ENCODE results near the gene PTPN2.
"Not testable (repeated sequence)": the region's sequence is repeated elsewhere in the genome, so short reads cannot be mapped to it uniquely, and the experiment has no call there.

The PTPN2 gene

DNA sequence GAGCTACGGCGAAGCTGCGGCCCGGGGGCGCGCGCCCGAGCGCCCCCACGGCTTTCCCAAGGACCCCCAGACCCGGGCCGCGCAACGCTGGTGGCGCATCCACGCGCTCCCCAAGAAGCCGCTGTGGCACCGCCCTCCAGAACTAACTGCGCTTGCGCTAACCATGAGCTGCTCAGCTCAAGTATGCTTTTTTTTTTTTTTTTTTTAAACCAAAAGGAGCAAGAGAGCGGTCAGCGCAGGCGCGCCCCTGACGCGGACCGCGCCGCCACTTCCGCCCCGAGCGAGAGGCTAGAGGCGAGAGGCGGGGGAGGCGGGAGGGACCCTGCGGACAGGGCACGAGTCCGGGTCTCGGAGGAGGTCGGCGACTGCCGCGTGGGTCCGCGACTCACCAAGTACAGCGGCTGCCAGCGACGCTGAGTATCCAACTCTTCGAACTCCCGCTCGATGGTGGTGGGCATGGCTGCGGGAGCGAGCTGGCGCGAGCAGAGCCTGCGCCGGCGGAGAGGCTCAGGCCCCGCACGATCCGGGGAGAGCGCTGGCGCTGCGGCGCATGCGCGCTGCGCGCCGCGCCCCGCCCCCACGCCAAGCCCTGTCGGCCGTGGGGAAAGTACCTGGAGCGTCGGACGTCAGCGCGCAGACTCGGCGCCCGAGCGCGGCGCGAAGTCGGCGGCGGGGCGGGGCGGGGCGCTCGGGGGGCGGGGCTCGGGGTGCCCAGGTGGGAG is at the start of gene PTPN2:
Gene PTPN2 (minus strand): TSS at position 554 of the 722 bp plus-strand sequence. CDS start 96 bp downstream, at position 458.
- intact Hi-C loops (cut with DNase I): loop anchor here (2.0 to 5.0 kb wide), 2 partner anchors 65 to 182 kb away; partner anchors contain the start of genes CEP76, PSMG2 and SEH1L
- peak; percentile 81 to 98 (median 92) for DNase-seq

DNA sequence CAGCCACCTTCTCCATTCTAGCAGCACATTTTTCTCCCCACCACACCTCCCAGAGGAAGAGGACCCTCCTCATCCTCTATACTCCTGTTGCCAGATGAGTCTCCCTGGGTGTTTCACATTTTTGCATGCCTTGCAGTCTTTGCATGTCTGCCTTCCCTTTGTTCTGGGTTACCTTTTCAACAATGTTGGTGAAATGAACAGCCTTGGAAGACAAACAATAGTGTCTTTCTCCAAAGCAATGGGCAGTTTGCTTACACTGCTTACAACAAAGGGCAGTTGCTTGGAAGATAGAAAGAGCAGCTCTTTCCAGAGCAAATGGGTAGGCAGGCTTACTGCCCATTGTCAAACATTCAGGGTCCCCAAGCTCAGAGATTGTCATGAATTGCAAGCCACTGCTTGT is 49.3 kb upstream of the PTPN2 start:
- no peak for DNase-seq
- intact Hi-C loops (cut with DNase I): no loop called here

DNA sequence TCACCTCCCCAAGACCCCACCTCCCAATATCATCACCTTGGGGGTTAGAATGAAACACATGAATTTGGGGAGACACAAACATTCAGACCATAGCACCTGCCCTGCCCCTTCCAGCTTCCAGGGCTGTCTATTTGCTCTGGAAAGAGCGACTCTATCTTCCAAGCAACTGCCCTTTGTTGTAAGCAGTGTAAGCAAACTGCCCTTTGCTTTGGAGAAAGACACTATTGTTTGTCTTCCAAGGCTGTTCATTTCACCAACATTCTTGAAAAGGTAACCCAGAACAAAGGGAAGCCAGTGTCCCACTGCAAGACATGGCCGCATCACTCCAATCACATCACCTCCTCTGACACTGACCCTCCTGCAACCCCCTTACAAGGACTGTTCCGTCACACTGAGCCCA is 46.9 kb upstream of the PTPN2 start:
- intact Hi-C loops (cut with DNase I): no loop called here

DNA sequence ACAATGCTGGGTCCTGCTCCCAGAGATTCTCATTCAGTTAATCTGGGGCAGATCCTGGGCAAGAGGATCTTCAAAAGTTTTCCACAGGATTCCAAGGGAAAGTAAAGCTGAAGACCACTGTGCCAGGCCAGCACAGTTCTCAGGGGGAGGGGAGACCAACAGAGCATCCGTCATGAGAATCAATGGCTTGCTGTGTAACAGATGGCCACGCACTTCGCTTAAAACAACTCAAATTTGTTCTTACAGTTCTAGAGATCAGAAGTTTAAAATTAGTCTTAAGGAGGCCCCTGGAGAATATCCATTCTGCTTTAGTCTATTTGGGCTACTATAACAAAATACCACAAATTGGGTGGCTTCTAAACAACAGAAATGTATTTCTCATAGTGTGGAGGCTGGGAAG is 46.3 kb upstream of the PTPN2 start:
- no peak for DNase-seq
- intact Hi-C loops (cut with DNase I): no loop called here

More for the DNA sequence above, 46.9 kb upstream of the PTPN2 start:
- DNase-seq: no peak

DNA sequence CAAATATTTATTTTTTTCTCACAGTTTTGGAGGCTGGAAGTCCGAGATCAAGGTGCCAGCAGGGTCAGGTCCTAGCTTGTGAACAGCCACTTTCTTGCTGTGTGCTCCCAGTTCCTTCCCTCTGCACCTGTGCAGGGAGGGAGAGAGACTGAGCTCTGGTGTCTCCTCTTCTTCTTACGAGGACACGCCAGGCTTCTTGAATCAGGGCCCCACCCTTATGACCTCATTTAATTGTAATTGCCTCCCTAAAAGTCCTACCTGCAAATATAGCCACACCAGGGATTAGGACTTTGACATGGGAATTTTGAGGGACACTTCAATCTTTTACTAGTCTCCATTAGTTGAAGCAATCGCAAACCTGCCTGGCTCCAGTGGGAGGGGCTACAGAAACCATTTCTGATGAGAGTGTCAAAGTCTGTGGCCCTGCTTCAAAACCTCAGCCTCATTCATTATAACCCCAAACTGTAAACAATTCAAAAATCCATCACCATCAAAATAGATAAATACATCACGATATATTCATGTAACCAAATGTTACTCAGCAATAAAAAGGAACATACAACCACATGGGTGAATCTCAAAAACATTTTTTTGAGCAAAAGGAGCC is 45.5 kb upstream of the PTPN2 start:
- intact Hi-C loops (cut with DNase I): no loop called here

DNA sequence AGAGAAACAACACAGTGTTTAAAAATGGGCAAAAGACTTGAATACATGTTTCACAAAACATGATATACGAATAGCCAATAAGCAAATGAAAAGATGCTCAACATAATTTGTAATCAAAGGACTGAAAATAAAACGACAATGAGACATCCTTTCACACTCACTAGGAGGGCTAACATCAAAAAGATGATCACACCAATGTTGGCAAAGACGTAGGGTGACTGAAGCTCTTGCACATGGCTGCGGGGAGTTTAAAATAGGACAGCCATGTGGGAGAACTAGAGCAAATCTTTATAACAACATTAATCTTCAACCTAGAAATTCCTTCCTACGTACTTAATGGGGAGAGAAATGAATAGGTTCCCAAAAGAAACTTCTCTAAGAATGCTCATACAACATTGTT is 44.6 kb upstream of the PTPN2 start:
- DNase-seq: no peak
- intact Hi-C loops (cut with DNase I): no loop called here

More for the DNA sequence above, 45.5 kb upstream of the PTPN2 start:
- no peak for DNase-seq

DNA sequence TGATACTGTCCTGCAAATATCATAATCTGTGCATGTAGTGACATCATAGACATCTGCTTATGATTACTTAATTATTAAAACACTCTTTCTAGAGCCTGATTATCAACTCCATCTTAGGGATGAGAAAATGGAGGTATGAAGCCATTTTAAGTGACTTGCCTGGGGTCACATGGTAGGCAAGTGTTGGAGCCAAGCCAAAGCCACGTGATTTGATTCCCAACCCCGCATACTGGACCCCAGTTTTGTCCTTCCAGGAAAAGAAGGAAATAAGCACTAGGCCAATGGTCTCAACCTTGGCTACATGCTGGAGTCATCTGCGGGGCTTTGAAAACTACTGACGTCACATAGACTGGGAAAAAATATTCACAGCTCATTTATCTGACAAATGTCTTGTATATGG is 44.2 kb upstream of the PTPN2 start:
- DNase-seq: no peak
- intact Hi-C loops (cut with DNase I): no loop called here

DNA sequence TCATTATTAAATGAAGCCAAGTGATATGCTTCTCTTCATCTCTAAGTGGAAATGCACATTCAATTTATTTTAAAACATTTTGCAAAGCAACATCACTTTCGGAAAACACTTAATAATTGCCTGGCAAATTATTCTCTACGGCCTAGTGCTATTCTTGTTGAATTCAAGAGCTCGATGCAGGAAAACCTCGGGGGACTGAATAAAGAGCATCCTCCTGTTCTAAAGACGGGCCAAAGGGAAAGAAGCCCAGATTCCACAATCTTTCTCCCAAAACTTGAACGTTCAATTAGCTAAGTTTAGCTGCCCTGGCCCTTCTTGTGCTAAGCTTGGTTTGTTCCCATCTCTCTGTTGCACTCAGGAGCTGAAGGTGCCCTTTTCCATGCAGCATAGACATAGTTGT is 40.6 kb upstream of the PTPN2 start:
- intact Hi-C loops (cut with DNase I): no loop called here
- DNase-seq: no peak

DNA sequence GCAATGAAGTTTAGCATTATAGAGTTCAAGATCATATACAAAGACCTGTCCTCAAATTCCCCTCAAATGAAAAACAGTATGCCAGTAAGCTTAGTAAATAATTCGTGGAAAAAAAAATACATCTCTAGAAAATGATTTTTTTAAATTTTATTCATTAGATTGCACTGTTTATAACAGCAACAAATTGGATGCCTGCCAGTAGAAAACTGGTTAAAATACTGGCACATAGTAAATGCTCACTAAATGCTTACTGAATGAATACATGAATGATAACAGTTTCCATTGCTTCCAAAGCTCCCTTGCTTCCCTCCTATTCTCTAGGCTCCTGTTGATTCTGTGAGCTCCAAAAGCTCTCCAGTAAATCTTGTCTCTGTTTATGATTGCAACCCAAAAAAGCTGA is 38.2 kb upstream of the PTPN2 start:
- intact Hi-C loops (cut with DNase I): no loop called here
- DNase-seq: no peak

DNA sequence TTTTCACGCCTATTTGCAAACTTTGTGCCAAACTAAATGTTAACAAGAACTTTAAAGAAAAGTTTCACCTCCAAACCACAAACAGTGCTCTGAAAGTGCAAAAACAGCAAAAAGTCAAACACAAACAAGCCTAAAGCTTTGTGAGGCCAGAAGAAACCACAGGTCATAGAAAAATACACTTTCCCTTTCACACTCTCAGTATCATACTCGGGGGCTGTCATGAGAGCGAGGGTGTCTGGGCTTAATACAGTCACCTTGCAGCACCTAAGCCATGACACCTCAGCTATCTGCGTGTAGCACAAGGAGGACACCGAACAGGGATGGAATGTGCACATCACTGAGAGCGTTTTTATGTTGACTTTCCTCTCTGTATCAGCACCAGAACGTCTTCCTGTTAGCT is 37.1 kb upstream of the PTPN2 start:
- intact Hi-C loops (cut with DNase I): no loop called here
- no peak for DNase-seq

DNA sequence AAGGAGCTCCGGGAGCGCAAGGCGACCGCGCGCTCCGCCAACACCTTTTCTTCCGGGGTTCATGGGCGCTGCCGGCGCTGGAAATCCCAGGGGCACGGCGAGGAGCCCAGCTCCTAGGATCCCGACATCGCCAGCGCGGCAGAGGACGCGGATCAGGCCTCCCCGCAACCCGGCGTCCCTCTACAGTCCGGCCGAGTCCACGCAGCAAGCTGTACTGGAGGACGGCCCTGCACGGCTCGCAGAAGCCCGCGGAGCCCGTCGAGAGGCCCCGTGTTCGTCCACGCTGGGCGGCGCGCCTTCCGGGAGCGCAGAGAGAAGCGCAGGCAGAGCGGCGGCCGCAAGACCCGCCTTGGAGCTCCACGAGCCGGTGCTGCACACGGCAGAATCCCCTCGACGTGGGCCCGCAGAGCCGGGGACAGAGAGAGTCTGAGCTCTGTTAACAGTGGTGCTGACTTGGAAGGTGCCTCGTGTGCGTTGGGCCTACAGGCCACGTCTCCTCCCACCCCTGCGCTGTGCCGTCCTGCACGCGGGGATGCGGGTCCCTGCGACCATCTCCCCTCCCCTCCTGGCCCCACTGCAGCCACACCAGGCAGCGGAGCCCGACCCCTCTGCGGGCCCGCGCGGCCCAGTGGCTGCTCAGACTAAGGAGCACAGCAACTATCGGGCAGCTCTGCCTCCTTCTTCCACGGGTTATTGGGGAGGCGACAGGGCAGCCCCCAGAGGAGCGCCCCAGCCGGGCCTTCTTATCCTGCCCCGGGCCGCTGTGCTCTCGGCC is 28.1 kb upstream of the PTPN2 start:
- no peak for DNase-seq
- intact Hi-C loops (cut with DNase I): no loop called here

DNA sequence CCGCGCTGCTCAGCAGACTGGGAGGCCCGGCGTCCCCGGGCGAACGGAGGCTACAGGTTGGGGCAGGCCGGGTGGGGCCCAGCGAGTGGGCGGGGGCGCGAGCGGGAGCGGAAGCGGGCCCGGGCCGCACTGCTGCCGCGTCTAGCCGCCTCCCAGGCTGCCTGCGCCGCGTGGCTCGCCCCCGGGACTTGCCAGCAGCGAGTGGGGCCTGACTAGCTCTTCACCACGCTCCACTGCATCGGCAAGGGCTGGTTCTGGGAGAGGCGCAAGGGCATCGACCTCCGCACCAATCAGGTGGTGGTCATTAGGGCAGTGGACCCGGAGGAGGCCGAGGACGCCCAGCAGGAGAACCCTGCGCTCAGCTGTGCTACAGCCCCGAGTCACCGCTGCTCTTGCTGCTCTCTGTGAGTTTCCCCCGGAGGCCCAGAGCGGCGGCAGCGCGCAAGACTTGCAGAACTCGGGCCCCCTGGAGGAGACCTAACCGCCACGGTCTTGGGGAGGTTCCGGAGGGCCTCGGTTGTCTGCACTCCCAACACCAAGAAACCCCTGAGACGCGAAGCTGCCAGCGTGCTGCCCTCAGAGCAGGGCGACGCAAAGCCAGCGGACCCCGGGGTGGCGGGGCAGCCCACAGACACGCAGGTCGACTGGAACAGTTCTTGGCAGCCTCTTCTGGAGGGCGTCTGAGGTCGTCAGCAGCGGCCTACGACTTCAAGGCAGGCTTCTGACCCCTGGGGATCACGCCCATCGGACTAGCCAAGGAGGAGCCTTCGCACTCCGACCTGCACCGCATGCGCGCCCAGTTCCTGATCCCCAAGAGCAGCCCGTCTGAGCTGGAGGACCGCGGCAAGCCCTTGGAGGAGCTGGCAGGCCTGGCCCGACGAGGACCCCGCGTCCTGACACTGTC is 27.2 kb upstream of the PTPN2 start:
- intact Hi-C loops (cut with DNase I): no loop called here
- DNase-seq: peak in 5 of 10 donors; percentile 13 to 88 (median 74)

DNA sequence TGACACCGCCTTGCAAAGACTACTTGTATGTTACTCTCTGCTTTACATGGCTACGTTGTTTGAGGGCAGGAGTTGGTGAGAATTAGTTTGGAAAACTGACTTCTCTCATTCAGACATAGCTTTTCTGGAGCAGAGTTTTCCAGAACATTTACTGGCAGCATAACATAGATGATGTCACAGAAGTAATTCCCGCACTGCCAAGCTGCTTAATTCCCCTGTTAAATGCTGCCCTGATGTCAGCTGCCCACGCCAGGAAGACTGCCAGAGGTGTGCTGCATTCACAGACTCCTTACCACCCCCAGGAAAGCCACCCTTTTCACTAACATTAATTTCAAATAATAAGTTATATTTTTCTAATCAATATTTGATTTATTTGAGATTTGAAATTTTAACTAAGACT is 24.7 kb upstream of the PTPN2 start:
- intact Hi-C loops (cut with DNase I): no loop called here
- DNase-seq: no peak

DNA sequence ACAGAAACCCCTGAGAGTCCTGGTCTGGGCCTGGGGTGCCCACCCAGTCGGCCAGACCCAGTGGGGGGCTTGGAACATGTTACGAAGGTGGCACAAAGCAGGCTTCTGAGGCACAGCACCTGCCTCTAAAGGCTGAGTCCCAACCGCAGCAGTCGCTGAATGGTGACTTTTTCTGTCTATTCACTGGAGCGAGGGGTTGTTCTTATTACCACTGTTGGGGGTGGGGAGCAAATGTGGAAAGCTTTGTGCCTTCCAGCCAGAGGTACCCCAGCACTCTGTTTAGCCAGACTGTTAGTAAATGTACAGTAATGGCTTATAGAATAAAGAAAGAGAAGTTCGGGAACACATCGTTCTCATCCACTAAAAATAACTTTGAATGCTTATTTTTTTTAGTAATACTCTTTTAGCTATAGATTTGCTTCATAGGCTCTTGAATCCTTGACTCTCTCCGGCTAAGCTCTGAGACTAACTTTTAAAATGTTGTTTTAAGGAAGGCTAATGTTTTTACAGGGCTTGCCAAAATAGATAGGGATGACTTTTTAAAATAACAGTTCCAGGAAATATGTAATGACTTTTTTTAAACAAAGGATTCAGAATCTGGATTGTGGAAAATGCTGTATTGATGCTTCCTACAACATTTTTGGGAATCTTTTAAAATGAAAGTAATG is 23.4 kb upstream of the PTPN2 start:
- no peak for DNase-seq
- intact Hi-C loops (cut with DNase I): no loop called here

DNA sequence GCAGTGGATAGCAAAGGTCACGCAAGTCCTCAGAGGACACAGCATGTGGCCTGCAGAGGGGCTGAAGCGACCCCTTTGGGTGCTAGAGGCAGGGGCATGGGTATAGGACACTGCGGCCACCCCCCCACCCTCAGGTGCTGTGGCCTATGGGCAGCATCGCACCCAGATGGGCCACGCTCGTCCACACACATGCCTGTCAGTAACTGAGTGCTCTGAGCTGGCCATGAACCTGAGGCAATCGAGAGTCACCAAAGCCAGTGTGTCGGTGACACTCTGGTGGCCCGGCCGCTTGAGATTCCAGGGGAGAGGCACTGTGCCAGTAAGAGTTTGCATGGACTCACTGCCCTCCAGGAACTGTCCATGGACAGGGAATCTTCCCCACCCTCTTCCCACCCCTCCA is 22.7 kb upstream of the PTPN2 start:
- intact Hi-C loops (cut with DNase I): no loop called here
- DNase-seq: no peak

DNA sequence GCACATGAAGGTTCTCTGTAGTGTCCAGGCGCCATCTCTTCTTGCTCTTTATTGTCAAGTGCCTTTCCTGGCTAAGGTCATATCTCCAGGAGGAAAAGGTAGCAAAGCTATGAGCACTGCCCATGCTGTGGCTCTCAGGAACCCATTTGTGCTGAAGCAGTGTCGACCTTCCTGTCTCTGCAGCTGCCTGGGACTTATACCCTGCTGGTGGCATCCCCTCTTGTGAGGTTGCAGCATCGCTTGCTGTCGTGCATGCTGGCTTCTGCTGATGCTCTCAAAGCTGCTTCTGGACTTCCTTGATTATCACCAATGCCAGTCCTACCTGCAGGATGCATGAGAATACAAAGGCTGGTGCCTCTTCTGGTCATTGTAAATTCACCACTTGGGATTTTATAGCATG is 22.1 kb upstream of the PTPN2 start:
- no peak for DNase-seq
- intact Hi-C loops (cut with DNase I): no loop called here

DNA sequence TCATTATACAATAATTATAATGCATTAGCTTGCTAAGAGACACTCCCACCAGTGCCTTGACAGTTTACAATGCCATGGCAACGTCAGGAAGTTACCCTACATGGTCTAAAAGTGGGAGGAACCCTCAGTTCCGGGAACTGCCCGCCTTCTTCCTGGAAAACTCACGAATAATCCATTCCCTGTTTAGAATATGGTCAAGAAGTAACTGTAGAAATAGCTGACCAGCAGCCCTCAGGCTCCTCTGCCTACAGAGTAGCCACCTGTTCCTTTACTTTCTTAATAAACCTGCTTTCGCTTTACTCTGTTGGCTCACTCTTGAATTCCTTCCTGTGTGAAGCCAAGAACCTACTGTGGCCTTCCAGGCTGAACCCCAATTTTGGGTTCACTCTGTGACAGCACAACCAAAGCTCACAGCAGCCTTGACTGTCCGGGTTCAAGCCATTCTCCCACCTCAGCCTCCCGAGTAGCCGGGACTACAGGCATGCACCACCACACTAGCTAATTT is 20.0 kb upstream of the PTPN2 start:
- DNase-seq: no peak
- intact Hi-C loops (cut with DNase I): no loop called here

DNA sequence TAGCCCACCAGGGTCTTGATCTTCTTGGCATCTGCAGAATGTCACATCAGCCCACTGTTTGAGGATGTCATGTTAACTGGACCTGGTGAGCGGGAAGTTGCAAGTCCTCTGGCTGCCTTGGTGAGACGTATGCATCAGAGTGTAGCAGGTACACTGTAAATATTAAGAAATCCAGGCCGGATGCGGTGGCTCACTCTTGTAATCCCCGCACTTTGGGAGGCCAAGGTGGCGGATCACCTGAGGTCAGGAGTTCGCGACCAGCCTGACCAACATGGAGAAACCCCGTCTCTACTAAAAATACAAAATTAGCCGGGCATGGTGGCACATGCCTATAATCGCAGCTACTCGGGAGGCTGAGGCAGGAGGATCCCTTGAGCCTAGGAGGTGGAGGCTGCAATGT is 17.2 kb upstream of the PTPN2 start:
- DNase-seq; intact Hi-C loops (cut with DNase I): not testable (repeated sequence)

DNA sequence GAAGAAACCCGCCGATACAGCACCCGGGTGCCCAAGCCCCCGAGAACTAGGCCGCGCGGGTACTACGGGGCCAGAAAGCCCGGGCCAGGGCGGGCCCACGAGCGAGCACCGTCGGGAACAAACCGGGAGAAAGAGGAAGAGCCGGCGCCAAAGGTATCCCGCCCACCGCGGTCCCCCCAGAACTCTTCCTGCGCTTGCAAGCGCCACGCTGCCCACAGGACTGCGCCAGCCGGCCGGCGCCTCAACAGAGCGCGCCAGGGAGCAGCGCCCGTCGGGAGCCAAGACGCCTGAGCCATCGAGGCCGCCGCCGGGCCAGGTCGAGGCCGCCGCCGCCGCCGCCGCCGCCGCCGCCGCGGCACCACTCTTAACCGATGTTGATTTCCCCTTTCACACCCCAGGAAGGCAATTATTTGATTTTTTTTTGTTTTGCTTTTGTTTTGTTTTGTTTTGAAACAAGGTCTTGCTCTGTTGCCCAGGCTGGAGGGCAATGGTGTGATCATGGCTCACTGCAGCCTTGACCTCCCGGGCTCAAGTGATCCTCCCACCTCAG is 12.8 kb upstream of the PTPN2 start:
- intact Hi-C loops (cut with DNase I): not testable (repeated sequence)

More for the DNA sequence above, 12.8 kb upstream of the PTPN2 start:
- DNase-seq: not testable (repeated sequence)
